Measurements from ENCODE around the gene TPST1. TPM values are rescaled to one million over a fixed set of nuclear protein-coding genes. Genes with fewer than 3 reads are reported as not detected.
"Not testable (repeated sequence)": the region's sequence is repeated elsewhere in the genome, so short reads cannot be mapped to it uniquely, and the experiment has no call there.

Gene TPST1
- total RNA-seq, 1 donor from 2014 or later, result 31.7 TPM

DNA sequence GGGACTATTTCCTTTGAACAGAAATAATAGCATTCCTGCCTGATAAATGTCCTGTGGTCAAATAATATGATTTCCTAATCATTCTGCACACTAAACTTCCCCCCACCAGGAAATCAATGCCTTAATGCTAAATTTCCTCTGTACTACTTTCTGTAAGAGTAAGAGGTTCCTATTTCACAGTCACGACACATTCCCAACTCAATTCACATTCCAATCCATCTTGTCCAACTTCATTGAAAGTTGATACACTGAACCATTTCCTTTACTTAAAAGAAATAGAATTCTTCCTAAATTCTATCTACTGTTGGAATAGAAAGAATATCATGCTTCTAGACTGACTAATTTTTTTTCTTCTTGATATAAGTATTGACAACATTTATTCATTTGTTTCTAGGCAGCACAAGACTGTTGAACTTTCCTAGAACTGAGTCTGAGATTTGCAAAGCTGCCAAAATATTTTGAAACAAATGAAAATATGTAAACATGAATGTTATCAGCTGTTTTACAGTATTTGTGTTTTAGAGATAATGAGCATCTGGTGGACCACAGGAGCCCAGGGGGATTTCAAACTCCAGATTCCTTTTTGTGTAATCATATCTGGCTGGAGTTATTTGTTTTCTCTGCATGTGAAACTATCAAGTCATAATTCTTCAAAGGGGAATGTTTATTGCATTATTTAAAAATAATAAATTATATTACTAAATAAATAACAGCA is 121.5 kb downstream of the TPST1 start:
- peak; percentile 68 for DNase-seq (ENCODE audit: low read depth, low spot score)

DNA sequence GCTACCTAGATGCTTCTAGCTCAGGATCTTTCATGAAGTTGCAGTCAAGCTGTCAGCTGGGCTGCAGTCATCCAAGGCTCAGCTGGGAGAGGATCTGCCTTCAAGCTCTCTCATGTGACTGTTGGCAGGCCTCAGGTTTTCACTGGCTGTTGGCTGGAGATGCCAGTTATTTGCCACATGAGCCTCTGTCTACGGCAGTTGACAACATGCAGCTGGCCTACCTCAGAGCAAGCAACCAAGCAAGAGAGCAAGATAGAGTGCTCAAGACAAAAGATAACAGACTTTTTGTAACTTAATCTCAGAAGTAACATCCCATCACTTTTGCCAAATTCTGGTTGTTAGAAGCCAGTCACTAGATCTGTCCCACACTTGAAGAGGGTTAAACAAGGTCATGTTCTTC is 125.8 kb downstream of the TPST1 start:
- no peak for DNase-seq (ENCODE audit: low read depth, low spot score)

DNA sequence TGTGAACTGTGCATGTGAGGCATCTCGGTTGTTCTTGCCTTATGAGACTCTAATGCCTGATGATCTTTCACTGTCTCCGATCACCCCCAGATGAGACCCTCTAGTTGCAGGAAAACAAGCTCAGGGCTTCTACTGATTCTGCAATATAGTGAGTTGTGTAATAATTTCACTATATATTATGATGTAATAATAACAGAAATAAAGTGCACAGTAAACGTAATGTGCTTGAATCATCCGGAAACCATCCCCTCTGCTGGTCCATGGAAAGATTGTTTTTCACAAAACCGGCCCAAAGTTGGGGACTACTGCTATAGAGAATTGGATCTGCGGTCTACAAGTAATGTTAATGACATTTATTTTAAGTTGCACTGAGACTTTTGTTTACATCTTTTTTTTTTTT is 126.7 kb downstream of the TPST1 start:
- no peak for DNase-seq (ENCODE audit: low read depth, low spot score)

DNA sequence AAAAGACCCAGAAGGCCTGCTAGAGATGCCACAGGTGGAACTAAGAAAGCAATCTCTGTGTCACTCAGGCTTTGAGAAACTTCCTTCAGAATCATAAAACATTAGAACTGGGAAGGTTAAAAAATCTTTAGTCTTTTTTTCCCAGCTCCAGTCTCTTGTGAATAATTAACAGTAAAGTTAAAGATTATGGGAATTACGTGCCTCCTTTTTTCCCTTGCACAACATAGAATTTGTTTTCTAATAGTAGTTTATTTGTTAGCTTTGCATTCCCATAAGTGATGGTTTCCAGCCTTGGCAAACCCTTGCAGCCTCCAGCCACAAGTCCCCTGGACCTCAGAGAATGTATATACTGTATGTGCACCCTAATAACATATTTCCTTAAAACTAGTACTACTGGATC is 128.3 kb downstream of the TPST1 start:
- no peak for DNase-seq (ENCODE audit: low read depth, low spot score)

DNA sequence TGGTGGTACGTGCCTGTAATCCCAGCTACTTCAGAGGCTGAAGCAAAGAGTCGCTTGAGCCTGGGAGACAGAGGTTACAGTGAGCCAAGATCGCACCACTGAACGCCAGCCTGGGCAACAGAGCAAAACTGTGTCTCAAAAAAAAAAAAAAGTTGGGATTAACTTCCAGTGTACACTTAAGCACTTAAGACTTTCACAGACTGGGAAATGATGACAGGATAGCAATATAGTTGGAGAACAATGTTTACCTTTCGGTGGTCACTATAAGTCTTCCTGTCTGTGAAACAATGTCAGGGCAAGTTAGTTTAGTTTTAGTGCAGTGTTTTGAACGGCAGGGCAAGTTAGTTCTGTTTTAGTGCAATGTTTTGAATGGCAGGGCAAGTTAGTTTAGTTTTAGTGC is 130.2 kb downstream of the TPST1 start:
- DNase-seq (ENCODE audit: low read depth, low spot score), result no peak

GRCh38 chr7:66336760-66337159 is 131.6 kb downstream of the TPST1 start:
- no peak for DNase-seq (ENCODE audit: low read depth, low spot score)

DNA sequence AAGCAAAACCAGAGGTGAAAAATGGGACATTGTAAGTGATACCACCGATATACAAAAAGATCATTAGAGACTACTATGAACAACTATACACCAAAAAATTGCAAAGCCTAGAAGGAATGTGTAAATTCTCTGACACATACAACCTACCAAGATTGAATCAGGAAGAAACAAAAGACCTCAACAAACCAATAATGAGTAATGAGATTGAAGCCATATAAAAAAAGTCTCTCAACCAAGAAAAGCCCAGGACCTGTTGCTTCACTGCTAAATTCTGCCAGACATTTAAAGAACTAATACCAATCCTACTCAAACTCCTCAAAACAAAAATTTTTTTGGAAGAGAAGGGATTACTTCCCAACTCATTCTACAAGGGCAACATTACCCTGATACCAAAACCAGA is 134.0 kb downstream of the TPST1 start:
- DNase-seq (ENCODE audit: low read depth, low spot score), result no peak

GRCh38 chr7:66344166-66344565 is 139.0 kb downstream of the TPST1 start:
- DNase-seq (ENCODE audit: low read depth, low spot score), result no peak

GRCh38 chr7:66348531-66348930 is 143.4 kb downstream of the TPST1 start:
- no peak for DNase-seq (ENCODE audit: low read depth, low spot score)

- no peak for DNase-seq (ENCODE audit: low read depth, low spot score)
Observed at GRCh38 chr7:66348959-66349358, 143.8 kb downstream of the TPST1 start.

DNA sequence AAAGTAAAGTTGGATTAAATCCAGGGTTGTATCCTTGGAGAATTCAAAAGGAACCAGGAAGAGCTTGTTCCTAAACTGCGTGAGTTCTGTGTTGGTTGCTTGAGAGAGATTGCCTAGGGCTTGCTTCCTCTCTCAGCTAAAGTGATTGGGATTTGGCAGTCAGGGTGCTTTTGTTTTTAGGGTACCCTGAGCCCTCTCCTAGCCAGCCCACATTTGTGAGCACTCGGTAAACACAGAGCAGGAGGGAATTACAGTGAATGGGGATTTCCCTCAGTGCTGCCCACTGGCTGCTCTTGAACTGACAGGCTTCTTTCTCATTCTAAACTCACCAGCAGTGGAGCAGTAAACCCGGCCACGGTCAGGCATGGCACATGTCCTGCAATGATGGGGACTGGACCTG is 146.9 kb downstream of the TPST1 start:
- no peak for DNase-seq (ENCODE audit: low read depth, low spot score)

DNA sequence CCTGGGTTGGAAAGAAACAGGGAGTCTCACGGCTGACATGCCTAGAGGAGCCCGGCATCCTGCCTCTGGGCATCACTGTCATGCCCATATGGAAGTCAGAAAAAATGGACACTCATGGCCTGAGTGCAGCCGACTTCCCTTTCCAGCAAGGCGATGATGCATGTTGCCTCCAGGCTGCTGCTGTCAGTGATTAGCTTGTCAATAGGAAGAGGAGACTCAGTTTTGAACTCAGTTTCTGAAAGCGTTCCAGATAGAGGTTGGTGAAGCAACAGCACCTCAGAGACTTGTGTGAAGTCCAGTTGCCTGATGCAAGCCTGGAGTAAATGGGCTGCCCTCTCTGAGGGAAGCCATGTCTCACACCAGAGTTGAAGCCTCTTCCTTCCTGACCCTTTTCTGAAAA is 148.4 kb downstream of the TPST1 start:
- no peak for DNase-seq (ENCODE audit: low read depth, low spot score)

GRCh38 chr7:66355756-66356155 is 150.6 kb downstream of the TPST1 start:
- DNase-seq (ENCODE audit: low read depth, low spot score), result no peak

- DNase-seq (ENCODE audit: low read depth, low spot score), result no peak
Observed at GRCh38 chr7:66356277-66356721, 151.2 kb downstream of the TPST1 start.

DNA sequence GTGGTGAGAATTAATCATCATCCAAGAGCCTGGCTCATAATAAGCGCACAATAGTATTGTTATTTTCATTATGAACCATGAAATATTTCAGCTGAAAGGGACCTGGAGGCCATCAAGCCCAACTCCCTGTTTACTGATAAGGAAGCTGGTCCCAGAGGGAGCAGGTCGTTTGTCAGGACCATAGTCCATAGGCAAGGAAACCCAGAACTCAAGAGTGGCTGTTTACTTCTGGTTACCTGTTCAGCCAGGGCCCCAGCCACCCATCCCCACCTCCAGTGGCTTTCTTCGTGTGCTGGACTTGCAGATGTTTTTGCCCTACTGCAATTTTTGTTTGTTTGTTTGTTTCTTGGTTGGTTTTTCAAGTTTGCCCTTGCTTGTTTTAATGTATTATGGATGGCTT is 152.0 kb downstream of the TPST1 start:
- no peak for DNase-seq (ENCODE audit: low read depth, low spot score)

DNA sequence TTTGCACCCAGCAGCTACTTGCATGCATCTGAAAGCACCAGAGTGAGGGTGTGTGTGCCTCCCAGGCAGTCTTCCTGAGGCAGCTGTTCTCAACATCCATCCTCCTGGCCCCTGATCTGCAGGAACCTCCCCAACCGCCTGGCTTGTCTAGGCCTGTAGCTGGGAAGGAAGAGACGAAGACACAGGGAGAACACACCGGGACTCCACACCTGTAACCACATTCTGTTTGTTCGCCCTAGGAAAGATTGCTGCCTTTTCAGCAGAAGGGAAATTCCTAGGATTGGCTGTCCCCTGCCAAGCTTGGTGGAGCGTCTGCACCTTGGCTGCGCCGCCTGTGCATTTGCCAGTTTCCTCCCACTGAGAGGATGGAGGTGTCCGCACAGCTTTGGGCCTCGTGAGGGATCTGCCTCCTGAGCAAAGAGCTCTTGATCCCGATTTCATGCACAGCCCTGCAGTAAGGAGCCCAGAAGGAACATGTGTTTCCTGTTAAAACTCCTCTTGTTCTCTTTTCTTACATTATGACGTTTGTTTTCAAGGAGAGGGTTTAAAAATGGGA is 154.6 kb downstream of the TPST1 start:
- DNase-seq (ENCODE audit: low read depth, low spot score), result no peak

GRCh38 chr7:66362136-66362535 is 157.0 kb downstream of the TPST1 start:
- DNase-seq (ENCODE audit: low read depth, low spot score), result no peak

- no peak for DNase-seq (ENCODE audit: low read depth, low spot score)
Observed at GRCh38 chr7:66363635-66364034, 158.5 kb downstream of the TPST1 start.

GRCh38 chr7:66365031-66365430 is 159.9 kb downstream of the TPST1 start:
- DNase-seq (ENCODE audit: low read depth, low spot score), result not testable (repeated sequence)

DNA sequence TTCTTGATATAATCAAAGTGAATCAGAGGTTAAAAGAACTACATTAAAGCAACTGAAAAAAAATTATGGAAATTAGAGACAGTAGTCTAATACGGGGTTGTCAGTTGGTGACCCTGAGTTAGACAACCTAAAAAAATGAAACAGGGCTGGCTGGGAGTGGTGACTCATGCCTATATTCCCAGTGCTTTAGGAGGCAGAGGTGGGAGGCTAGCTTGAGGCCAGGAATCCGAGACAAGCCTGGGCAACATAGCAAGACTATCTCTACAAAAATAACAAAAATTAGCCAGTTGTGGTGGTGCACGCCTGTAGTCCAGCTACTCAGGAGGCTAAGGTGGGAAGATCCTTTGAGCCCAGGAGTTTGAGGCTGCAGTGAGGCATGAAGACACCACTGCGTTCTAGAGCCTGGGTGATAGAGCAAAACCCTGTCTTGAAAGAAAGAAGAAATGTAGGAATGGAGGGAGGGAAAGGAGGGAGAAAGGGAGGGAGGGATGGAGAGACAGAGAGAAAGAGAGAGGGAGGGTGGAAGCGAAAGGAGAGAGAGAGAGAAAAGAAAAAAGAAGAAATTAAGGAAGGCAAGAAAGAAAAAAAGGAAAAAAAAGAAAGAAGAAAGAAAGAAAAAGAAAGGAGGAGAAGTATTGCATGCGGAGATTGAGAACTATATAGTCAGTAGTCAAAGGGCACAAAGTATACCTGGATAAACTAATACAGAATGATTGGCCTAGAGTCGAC is 166.1 kb downstream of the TPST1 start:
- DNase-seq (ENCODE audit: low read depth, low spot score), result no peak

- DNase-seq (ENCODE audit: low read depth, low spot score), result not testable (repeated sequence)
Observed at GRCh38 chr7:66374141-66374840, 169.2 kb downstream of the TPST1 start.
